Kidney (tissue), 14 donors: Measurements from ENCODE around the gene FGF12. TPM values are rescaled to one million over a fixed set of nuclear protein-coding genes. Genes with fewer than 3 reads are reported as not detected.

Experiments used
- DNase-seq, 5 donors: peaks; one replicate each; pipeline ENCODE4 v3.0.0-alpha.2; 2013 to 2020
- FAIRE-seq: peaks from 2 replicates; lab custom pipeline; 2012; peaks lifted over from hg19 to GRCh38; lab: Jason Lieb, UNC
- H3K27ac ChIP-seq, 2 donors: one replicate each; pipeline ENCODE4 v1.7.0; 2013; ENCODE audit warnings: low read depth in 2 of 2, low read length in 2 of 2, inconsistent platforms in 1 of 2
- H3K27me3 ChIP-seq: one replicate; pipeline ENCODE4 v1.7.1; 2013; ENCODE audit warnings: low read length, inconsistent platforms; ENCODE audit not compliant: control insufficient read depth, insufficient read depth
- H3K36me3 ChIP-seq, 3 donors: one replicate each; pipeline versions ENCODE4 v1.7.0 to v1.7.1; 2013; ENCODE audit warnings: low read length in 3 of 3, control low read depth in 1 of 3, inconsistent platforms in 1 of 3; ENCODE audit not compliant: insufficient read depth in 3 of 3, control insufficient read depth in 2 of 3
- H3K4me1 ChIP-seq, 3 donors: one replicate each; pipeline versions ENCODE4 v1.7.0 to v1.7.1; 2013; ENCODE audit warnings: low read length in 3 of 3, inconsistent platforms in 1 of 3, low read depth in 1 of 3; ENCODE audit not compliant: control insufficient read depth in 2 of 3, insufficient read depth in 2 of 3
- H3K4me3 ChIP-seq, 3 donors: one replicate each; pipeline versions ENCODE4 v1.7.0 to v1.8.1; 2013; ENCODE audit warnings: low read length in 3 of 3, control low read depth in 1 of 3, inconsistent platforms in 1 of 3
- H3K9ac ChIP-seq, 3 donors: one replicate each; pipeline versions ENCODE4 v1.7.0 to v1.7.1; 2013; ENCODE audit warnings: low read length in 3 of 3, control low read depth in 1 of 3, inconsistent platforms in 1 of 3
- H3K9me3 ChIP-seq, 3 donors: one replicate each; pipeline versions ENCODE4 v1.7.0 to v1.7.1; 2013; ENCODE audit warnings: low read length in 3 of 3, control low read depth in 1 of 3, inconsistent platforms in 1 of 3; ENCODE audit not compliant: control insufficient read depth in 2 of 3, insufficient read depth in 1 of 3
- intact Hi-C: fragments of 100-400 bp; cut with DNase I; formaldehyde crosslinking; loops from one replicate; pipeline ENCODE4 v1.11.1; 2022
- polyA plus RNA-seq: library from polyadenylated mRNA; stranded (reverse); fragments of 350-450 nt; fragmentation: Illumina TruSeq; extraction: RNeasy Lipid Tissue Mini Kit (QIAGEN cat#74804); gene quantifications from one replicate; pipeline ENCODE4 v1.2.3, GENCODE V29; 2014; ENCODE audit warnings: low read depth, low replicate concordance; ENCODE audit not compliant: insufficient read depth
- total RNA-seq: library from RNA; stranded (reverse); fragmentation: NEBNext Ultra II Directional; extraction: Animal tissue kit (Norgen Biotek cat#: 25700); gene quantifications from one replicate; pipeline ENCODE4 v1.2.1, GENCODE V29; 2021
- TF ChIP-seq, protein P1 (sequence below): IDR thresholded peaks from 3 replicates; pipeline ENCODE4 v1.5.1; 2012; ENCODE audit warnings: mild to moderate bottlenecking, moderate library complexity, borderline replicate concordance; ENCODE audit not compliant: insufficient read depth; ENCODE audit errors: extremely low read depth
- donor health status: control.
- donor health status: control.
- donor health status: control.
- donor health status: control.
- donor health status: control.
- donor health status: DM: yes; HTN: yes; CAD: no.
- donor health status: Normal renal cell carcinoma (clear cell type).

Gene FGF12
- total and polyA plus RNA-seq, 2 donors from 2014 or later: 1.8 to 3.7 TPM

- DNase-seq (no peak), FAIRE-seq (no peak)
- Histone ChIP-seq H3K27ac (no peak overlapping the region), H3K9ac (no peak overlapping the region), H3K9me3 (no peaks in the 10 kb centered on the region), H3K36me3 (no peaks in the 10 kb centered on the region), H3K4me3 (no peak overlapping the region), H3K4me1 (no peaks in the 10 kb centered on the region), H3K27me3 (no peaks in the 10 kb centered on the region)
- TF ChIP-seq, protein P1, sequence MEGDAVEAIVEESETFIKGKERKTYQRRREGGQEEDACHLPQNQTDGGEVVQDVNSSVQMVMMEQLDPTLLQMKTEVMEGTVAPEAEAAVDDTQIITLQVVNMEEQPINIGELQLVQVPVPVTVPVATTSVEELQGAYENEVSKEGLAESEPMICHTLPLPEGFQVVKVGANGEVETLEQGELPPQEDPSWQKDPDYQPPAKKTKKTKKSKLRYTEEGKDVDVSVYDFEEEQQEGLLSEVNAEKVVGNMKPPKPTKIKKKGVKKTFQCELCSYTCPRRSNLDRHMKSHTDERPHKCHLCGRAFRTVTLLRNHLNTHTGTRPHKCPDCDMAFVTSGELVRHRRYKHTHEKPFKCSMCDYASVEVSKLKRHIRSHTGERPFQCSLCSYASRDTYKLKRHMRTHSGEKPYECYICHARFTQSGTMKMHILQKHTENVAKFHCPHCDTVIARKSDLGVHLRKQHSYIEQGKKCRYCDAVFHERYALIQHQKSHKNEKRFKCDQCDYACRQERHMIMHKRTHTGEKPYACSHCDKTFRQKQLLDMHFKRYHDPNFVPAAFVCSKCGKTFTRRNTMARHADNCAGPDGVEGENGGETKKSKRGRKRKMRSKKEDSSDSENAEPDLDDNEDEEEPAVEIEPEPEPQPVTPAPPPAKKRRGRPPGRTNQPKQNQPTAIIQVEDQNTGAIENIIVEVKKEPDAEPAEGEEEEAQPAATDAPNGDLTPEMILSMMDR: no peak
- intact Hi-C loops: no loop called here
Observed at GRCh38 chr3:192700885-192701284, 26.5 kb downstream of the FGF12 start.

DNA sequence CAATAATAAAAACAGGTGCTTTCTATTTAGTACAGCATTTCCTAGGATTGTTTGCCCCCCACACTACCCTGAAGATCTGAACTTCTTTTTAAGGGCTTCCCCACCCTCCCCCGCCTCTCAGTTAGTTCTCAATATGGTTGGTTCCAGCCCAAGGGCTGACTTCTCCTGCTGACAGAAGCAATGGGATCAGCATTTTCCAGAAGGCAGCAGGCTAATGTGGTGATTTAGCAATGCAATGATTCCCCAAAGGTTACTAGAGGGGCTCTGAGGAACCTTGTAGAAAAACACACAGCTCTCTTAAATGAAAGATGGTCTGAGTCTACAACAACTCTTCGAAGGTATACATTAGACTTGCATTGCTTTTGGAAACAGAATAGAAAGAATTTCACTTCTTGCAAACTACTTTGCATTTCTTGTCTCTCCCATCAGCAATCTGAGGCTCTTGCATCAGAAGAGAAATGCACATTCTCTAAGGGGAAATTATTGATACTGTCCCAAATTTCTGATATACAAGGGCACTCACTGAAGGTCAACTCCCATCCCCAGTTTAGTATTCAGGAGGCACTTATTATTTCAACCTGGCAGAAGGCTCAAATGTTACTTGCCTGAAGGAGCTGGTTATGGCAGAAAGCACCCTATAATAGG lies 30.3 kb downstream of the FGF12 start:
- DNase-seq: no peak
- Histone ChIP-seq H3K27me3 (no peaks in the 10 kb centered on the region), H3K4me1 (no peaks in the 10 kb centered on the region), H3K27ac (no peak overlapping the region), H3K4me3 (no peak overlapping the region), H3K9ac (no peak overlapping the region), H3K9me3 (no peaks in the 10 kb centered on the region), H3K36me3 (no peaks in the 10 kb centered on the region)
- intact Hi-C loops: no loop called here
- no peak for FAIRE-seq
- TF ChIP-seq, protein P1: no peak

- H3K27ac ChIP-seq: no peak overlapping the region
Observed at GRCh38 chr3:192687488-192688152, 39.7 kb downstream of the FGF12 start.

More at GRCh38 chr3:192687488-192688152, 39.7 kb downstream of the FGF12 start:
- intact Hi-C loops: no loop called here
- H3K27me3 ChIP-seq: no peaks in the 10 kb centered on the region
- FAIRE-seq: no peak
- TF ChIP-seq, protein P1: no peak
- no peaks in the 10 kb centered on the region for H3K36me3 ChIP-seq
- H3K9ac ChIP-seq: no peak overlapping the region
- H3K4me3 ChIP-seq: no peak overlapping the region
- no peaks in the 10 kb centered on the region for H3K4me1 ChIP-seq
- peak in 1 of 5 donors; percentile 56 for DNase-seq
- H3K9me3 ChIP-seq: no peaks in the 10 kb centered on the region
